K562 (cell line): ENCODE data around the gene ZCCHC24. TPM values are rescaled to one million over a fixed set of nuclear protein-coding genes. Genes with fewer than 3 reads are reported as not detected.

Source experiments
- ATF1 ChIP-seq, 2 experiments: fragments of 450-650 bp in 1 of 2; IDR thresholded peaks; 2 replicates each; pipeline ENCODE4 v1.6.1; 2016; ENCODE audit warnings: missing compliant biosample characterization in 1 of 2, missing genetic modification characterization in 1 of 2
- CREB1 ChIP-seq, 2 experiments: sonication (generic) in 1 of 2; formaldehyde crosslinking in 1 of 2; IDR thresholded peaks; 2 replicates each; pipeline versions ENCODE4 v1.6.1 to v1.8.0; 2012 to 2022; ENCODE audit warnings: inconsistent platforms in 1 of 2, mild to moderate bottlenecking in 1 of 2, missing genetic modification reagents in 1 of 2, moderate library complexity in 1 of 2
- E2F6 ChIP-seq, 2 experiments: IDR thresholded peaks; 2 replicates each; pipeline ENCODE4 v1.6.1; 2011; ENCODE audit warnings: borderline replicate concordance in 1 of 2, control low read depth in 1 of 2, low read depth in 1 of 2, low read length in 1 of 2, mild to moderate bottlenecking in 1 of 2, mixed read lengths in 1 of 2, moderate library complexity in 1 of 2; ENCODE audit not compliant: insufficient read depth in 1 of 2, insufficient read length in 1 of 2, poor library complexity in 1 of 2, severe bottlenecking in 1 of 2; ENCODE audit errors: extremely low read depth in 1 of 2
- ETV5 ChIP-seq: sonication (generic); formaldehyde crosslinking; IDR thresholded peaks from 2 replicates; pipeline ENCODE4 v1.4.0; 2020; ENCODE audit warnings: low read depth, mild to moderate bottlenecking, missing genetic modification reagents
- HNRNPLL ChIP-seq: fragments of 200-400 bp; formaldehyde crosslinking; IDR thresholded peaks from 2 replicates; pipeline ENCODE4 v1.6.1; 2017; ENCODE audit warnings: low read length, low read depth, mild to moderate bottlenecking; ENCODE audit not compliant: poor library complexity, severe bottlenecking
- IFI16 ChIP-seq: fragments of 250-450 bp; sonication (Bioruptor Pico); IDR thresholded peaks from 2 replicates; pipeline ENCODE4 v2.1.2; 2022; ENCODE audit warnings: mild to moderate bottlenecking, inconsistent platforms
- IRF9 ChIP-seq: fragments of 450-650 bp; IDR thresholded peaks from 2 replicates; pipeline ENCODE4 v1.6.1; 2016; ENCODE audit warnings: missing biosample characterization, missing genetic modification characterization
- JUND ChIP-seq, 2 experiments: IDR thresholded peaks; 2 replicates in 1 of 2; 3 replicates in 1 of 2; pipeline ENCODE4 v1.6.1; 2011; ENCODE audit warnings: borderline replicate concordance in 2 of 2, low read depth in 2 of 2, low read length in 2 of 2, improper control_type of control experiment in 1 of 2, missing biosample characterization in 1 of 2, missing genetic modification characterization in 1 of 2, missing genetic modification reagents in 1 of 2
- RAD51 ChIP-seq: fragments of 450-650 bp; IDR thresholded peaks from 2 replicates; pipeline ENCODE4 v1.7.1; 2016; ENCODE audit warnings: low read depth, mild to moderate bottlenecking, borderline replicate concordance
- SRSF3 ChIP-seq: fragments of 200-400 bp; formaldehyde crosslinking; IDR thresholded peaks from 2 replicates; pipeline ENCODE4 v1.6.1; 2016; ENCODE audit warnings: mild to moderate bottlenecking, low read length, moderate library complexity; ENCODE audit not compliant: insufficient read depth
- TAF1 ChIP-seq: IDR thresholded peaks from 2 replicates; pipeline ENCODE4 v1.6.1; 2011; ENCODE audit warnings: mild to moderate bottlenecking, low read length, moderate library complexity; ENCODE audit not compliant: insufficient read depth, control insufficient read depth, severe bottlenecking; ENCODE audit errors: extremely low read depth
- ZNF121 ChIP-seq: sonication (generic); formaldehyde crosslinking; conservative IDR thresholded peaks from 2 replicates; pipeline ENCODE4 v1.8.0; 2022; ENCODE audit warnings: missing genetic modification reagents
- ZNF589 ChIP-seq: fragments of 200-800 bp; sonication (Bioruptor generic); IDR thresholded peaks from 2 replicates; pipeline ENCODE4 v1.6.1; 2016; ENCODE audit warnings: low read depth, missing genetic modification characterization, missing compliant biosample characterization
- ZNF699 ChIP-seq: fragments of 250-450 bp; sonication (Bioruptor Pico); IDR thresholded peaks from 2 replicates; pipeline ENCODE4 v1.8.0; 2021; ENCODE audit warnings: mild to moderate bottlenecking, moderate library complexity; ENCODE audit not compliant: insufficient replicate concordance
- ZNF778 ChIP-seq: fragments of 450-650 bp; formaldehyde crosslinking; IDR thresholded peaks from 2 replicates; pipeline ENCODE4 v1.4.0; 2020; ENCODE audit warnings: mild to moderate bottlenecking, moderate library complexity
- polyA plus RNA-seq, 8 experiments: library from polyadenylated mRNA; depleted of rRNA in 4 of 8; stranded (reverse) in 5 of 8; unstranded in 3 of 8; fragments of >200 nt; fragmentation: Nextera tagmentation in 2 of 8; fragmentation: Illumina TruSeq in 1 of 8; extraction: Ambion mirVana in 2 of 8; extraction: Trizol in 1 of 8; gene quantifications; 2 replicates each; pipeline versions ENCODE4 v1.2.1 to v1.2.3, GENCODE V29; 2011 to 2014; ENCODE audit warnings: inconsistent platforms in 1 of 8, missing spikeins in 1 of 8
- total RNA-seq, 7 experiments: library from RNA; depleted of rRNA in 6 of 7; stranded (reverse); fragments of >200 nt in 6 of 7; fragmentation: Illumina TruSeq in 2 of 7; extraction: Trizol in 2 of 7; gene quantifications; 2 replicates each; pipeline versions ENCODE4 v1.2.1 to v1.2.3, GENCODE V29; 2011 to 2021; ENCODE audit warnings: low replicate concordance in 1 of 7

The ZCCHC24 gene
- total and polyA plus RNA-seq, 9 of the 15 experiments (the other 6 are each of a cell fraction or from before 2014, with no cell fraction given), result 0.84 to 11.0 (median 4.6) TPM

- TF ChIP-seq ZNF778 (no peak), ATF1 (CRISPR knock-in tag; IDR thresholded peaks at IDR 0.05) (no peak), ATF1 (tag; IDR thresholded peaks at IDR 0.05) (no peak), IFI16 (no peak), CREB1 (IDR thresholded peaks at IDR 0.05) (peak; percentile 37; the same call in 1 of the 2 replicates), CREB1 (CRISPR knock-in tag; IDR thresholded peaks at IDR 0.05) (peak; percentile 44; the same call in 1 of the 2 replicates), SRSF3 (no peak), JUND (IDR thresholded peaks at IDR 0.05; ENCODE audit: borderline replicate concordance, low read depth, low read length) (peak; percentile 35; the same call in 1 of the 2 replicates), JUND (tag; IDR thresholded peaks at IDR 0.05; ENCODE audit: borderline replicate concordance, low read depth, low read length) (no peak), E2F6 (IDR thresholded peaks at IDR 0.05; ENCODE audit: borderline replicate concordance in 1 of 2, extremely low read depth in 1 of 2, insufficient read depth in 1 of 2, insufficient read length in 1 of 2, low read depth in 1 of 2, low read length in 1 of 2, poor library complexity in 1 of 2, severe bottlenecking in 1 of 2) (no peak), ZNF589 (no peak), ETV5 (CRISPR knock-in tag) (no peak), RAD51 (no peak), HNRNPLL (no peak), ZNF699 (CRISPR knock-in tag) (no peak), ZNF121 (CRISPR knock-in tag) (no peak), IRF9 (tag) (no peak), TAF1 (no peak)
Observed at GRCh38 chr10:79460687-79461086, 15.3 kb upstream of the ZCCHC24 start (continued).
